K562 (cell line): Measurements from ENCODE around the gene SND1. TPM values are rescaled to one million over a fixed set of nuclear protein-coding genes. Genes with fewer than 3 reads are reported as not detected.

Experiments
- BMI1 ChIP-seq: fragments of 150-350 bp; IDR thresholded peaks from 2 replicates; pipeline ENCODE4 v1.6.1; 2014; ENCODE audit warnings: low read length
- ETV6 ChIP-seq, 3 experiments: fragments of 150-350 bp in 1 of 3; sonication (generic) in 1 of 3; formaldehyde crosslinking in 1 of 3; IDR thresholded peaks; 2 replicates each; pipeline versions ENCODE4 v1.6.1 to v1.8.0; 2014 to 2022; ENCODE audit warnings: borderline replicate concordance in 2 of 3, low read depth in 2 of 3, antibody characterized with exemption in 1 of 3, low read length in 1 of 3, mild to moderate bottlenecking in 1 of 3, missing genetic modification reagents in 1 of 3
- GATAD2B ChIP-seq: fragments of 450-650 bp; IDR thresholded peaks from 2 replicates; pipeline ENCODE4 v1.6.1; 2017; ENCODE audit warnings: mild to moderate bottlenecking, borderline replicate concordance
- HOXB6 ChIP-seq: fragments of 250-450 bp; sonication (Bioruptor Pico); IDR thresholded peaks from 2 replicates; pipeline ENCODE4 v1.5.1; 2022; ENCODE audit warnings: mild to moderate bottlenecking, borderline replicate concordance
- SETDB1 ChIP-seq: IDR thresholded peaks from one replicate; pipeline ENCODE4 v1.6.1; 2012; ENCODE audit warnings: low read length, control low read depth, inconsistent platforms
- SMARCB1 ChIP-seq: IDR thresholded peaks from 2 replicates; pipeline ENCODE4 v1.6.1; 2011; ENCODE audit warnings: improper control_type of control experiment, low read depth; ENCODE audit not compliant: insufficient read length
- SREBF2 ChIP-seq: sonication (generic); formaldehyde crosslinking; IDR thresholded peaks from 2 replicates; pipeline ENCODE4 v1.4.0; 2020; ENCODE audit warnings: mild to moderate bottlenecking, missing genetic modification reagents
- ZBTB43 ChIP-seq: sonication (generic); formaldehyde crosslinking; IDR thresholded peaks from 2 replicates; pipeline ENCODE4 v1.8.0; 2023; ENCODE audit warnings: mild to moderate bottlenecking, missing genetic modification reagents
- ZNF165 ChIP-seq: fragments of 250-450 bp; sonication (Bioruptor Pico); IDR thresholded peaks from 2 replicates; pipeline ENCODE4 v1.4.0; 2020; ENCODE audit warnings: borderline replicate concordance
- ZNF780A ChIP-seq: fragments of 250-450 bp; sonication (Bioruptor Pico); IDR thresholded peaks from 2 replicates; pipeline ENCODE4 v1.5.0; 2021; ENCODE audit warnings: mild to moderate bottlenecking
- polyA plus RNA-seq, 8 experiments: library from polyadenylated mRNA; depleted of rRNA in 4 of 8; stranded (reverse) in 5 of 8; unstranded in 3 of 8; fragments of >200 nt; fragmentation: Nextera tagmentation in 2 of 8; fragmentation: Illumina TruSeq in 1 of 8; extraction: Ambion mirVana in 2 of 8; extraction: Trizol in 1 of 8; gene quantifications; 2 replicates each; pipeline versions ENCODE4 v1.2.1 to v1.2.3, GENCODE V29; 2011 to 2014; ENCODE audit warnings: inconsistent platforms in 1 of 8, missing spikeins in 1 of 8
- total RNA-seq, 7 experiments: library from RNA; depleted of rRNA in 6 of 7; stranded (reverse); fragments of >200 nt in 6 of 7; fragmentation: Illumina TruSeq in 2 of 7; extraction: Trizol in 2 of 7; gene quantifications; 2 replicates each; pipeline versions ENCODE4 v1.2.1 to v1.2.3, GENCODE V29; 2011 to 2021; ENCODE audit warnings: low replicate concordance in 1 of 7
- TF ChIP-seq, protein P1 (sequence below): sonication (generic); formaldehyde crosslinking; IDR thresholded peaks from 2 replicates; pipeline ENCODE4 v1.8.1; 2023; ENCODE audit warnings: mild to moderate bottlenecking, missing genetic modification reagents

The SND1 gene
- total and polyA plus RNA-seq, 9 of the 15 experiments (the other 6 are each of a cell fraction or from before 2014, with no cell fraction given): 46.5 to 307 (median 191) TPM

GRCh38 chr7:127900141-127900540 is 248.1 kb downstream of the SND1 start (continued):
- no peak for TF ChIP-seq ETV6 (IDR thresholded peaks at IDR 0.05; ENCODE audit: borderline replicate concordance in 1 of 2, low read depth in 2 of 2, low read length in 1 of 2)
- no peak for TF ChIP-seq ETV6 (CRISPR knock-in tag; IDR thresholded peaks at IDR 0.05; ENCODE audit: borderline replicate concordance)
- no peak for TF ChIP-seq SETDB1
- TF ChIP-seq GATAD2B: no peak
- no peak for TF ChIP-seq SREBF2
- TF ChIP-seq ZBTB43 (CRISPR knock-in tag): no peak
- TF ChIP-seq ZNF780A (CRISPR knock-in tag): no peak
- TF ChIP-seq SMARCB1: no peak
- TF ChIP-seq ZNF165 (CRISPR knock-in tag): no peak
- no peak for TF ChIP-seq HOXB6 (CRISPR knock-in tag)
- TF ChIP-seq BMI1: no peak
- TF ChIP-seq, protein P1, sequence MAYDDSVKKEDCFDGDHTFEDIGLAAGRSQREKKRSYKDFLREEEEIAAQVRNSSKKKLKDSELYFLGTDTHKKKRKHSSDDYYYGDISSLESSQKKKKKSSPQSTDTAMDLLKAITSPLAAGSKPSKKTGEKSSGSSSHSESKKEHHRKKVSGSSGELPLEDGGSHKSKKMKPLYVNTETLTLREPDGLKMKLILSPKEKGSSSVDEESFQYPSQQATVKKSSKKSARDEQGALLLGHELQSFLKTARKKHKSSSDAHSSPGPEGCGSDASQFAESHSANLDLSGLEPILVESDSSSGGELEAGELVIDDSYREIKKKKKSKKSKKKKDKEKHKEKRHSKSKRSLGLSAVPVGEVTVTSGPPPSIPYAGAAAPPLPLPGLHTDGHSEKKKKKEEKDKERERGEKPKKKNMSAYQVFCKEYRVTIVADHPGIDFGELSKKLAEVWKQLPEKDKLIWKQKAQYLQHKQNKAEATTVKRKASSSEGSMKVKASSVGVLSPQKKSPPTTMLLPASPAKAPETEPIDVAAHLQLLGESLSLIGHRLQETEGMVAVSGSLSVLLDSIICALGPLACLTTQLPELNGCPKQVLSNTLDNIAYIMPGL (CRISPR knock-in tag): no peak
- TF ChIP-seq, all 486 proteins: peak for 0
